ENCODE results near the gene TLE5. TPM values are rescaled to one million over a fixed set of nuclear protein-coding genes. Genes with fewer than 3 reads are reported as not detected.

The TLE5 gene
- total and polyA plus RNA-seq, 2 of the 4 experiments (the other 2 are of a cell fraction) = 119 to 407 TPM

- DNase-seq (no peak), ATAC-seq (ENCODE audit: low read depth) (no peak)
- Histone ChIP-seq H3K18ac (ENCODE audit: low read depth, low read length) (no peak overlapping the region), H3K4me3 (ENCODE audit: insufficient read depth, low read depth, low read length) (no peak overlapping the region), H3K9me3 (ENCODE audit: control insufficient read depth, insufficient read depth, low read length) (no peaks in the 10 kb centered on the region), H2BK5ac (ENCODE audit: low read depth, low read length, poor library complexity, severe bottlenecking) (no peak overlapping the region), H2BK120ac (ENCODE audit: low read depth, low read length) (no peak overlapping the region), H3K9ac (ENCODE audit: low read depth, low read length) (no peak overlapping the region), H3K23ac (ENCODE audit: low read depth, low read length) (no peak overlapping the region), H3K4me1 (ENCODE audit: control insufficient read depth, insufficient read depth, low read length) (no peaks in the 10 kb centered on the region), H4K8ac (ENCODE audit: low read depth in 2 of 2, low read length in 2 of 2) (no peak overlapping the region), H3K9me1 (ENCODE audit: insufficient read depth, low read length) (no peaks in the 10 kb centered on the region), H3K36me3 (ENCODE audit: control insufficient read depth, insufficient read depth, low read length) (no peaks in the 10 kb centered on the region), H3K27me3 (ENCODE audit: control insufficient read depth, insufficient read depth, low read length) (peaks cover 60% of the 10 kb centered on the region), H2BK20ac (ENCODE audit: low read depth, low read length) (no peak overlapping the region), H2AK9ac (replicated peaks; ENCODE audit: low read depth, low read length, poor library complexity) (no peak overlapping the region), H3K56ac (ENCODE audit: extremely low read depth, insufficient read depth, low read length) (no peak overlapping the region), H3K4me2 (ENCODE audit: low read depth, low read length) (no peak overlapping the region), H3K79me1 (ENCODE audit: low read depth in 1 of 2, low read length in 2 of 2) (no peaks in the 10 kb centered on the region), H4K20me1 (ENCODE audit: insufficient read depth, low read length) (no peaks in the 10 kb centered on the region), H3K14ac (replicated peaks; ENCODE audit: low read depth, low read length) (no peak overlapping the region), H4K5ac (ENCODE audit: low read depth, low read length) (no peak overlapping the region), H3K4ac (ENCODE audit: low read depth, low read length) (no peak overlapping the region), H2AFZ (replicated peaks; ENCODE audit: low read length, poor library complexity) (no peak overlapping the region), H2BK15ac (ENCODE audit: low read depth, low read length) (no peak overlapping the region), H3K27ac (ENCODE audit: insufficient read depth, low read length) (no peak overlapping the region), H2AK5ac (ENCODE audit: low read depth, low read length) (no peak overlapping the region), H4K91ac (ENCODE audit: insufficient read depth, low read depth, low read length) (no peak overlapping the region)
- dilution Hi-C loops (cut with HindIII; ENCODE audit: low sequenced_read_pairs, unreplicated experiment) = no loop called here
- TF ChIP-seq CEBPB (IDR thresholded peaks at IDR 0.05; ENCODE audit: low read depth, low read length) (no peak), MXI1 (IDR thresholded peaks at IDR 0.05; ENCODE audit: borderline replicate concordance, low read depth, low read length) (no peak), USF2 (IDR thresholded peaks at IDR 0.05; ENCODE audit: low read depth, low read length) (no peak), MAFK (IDR thresholded peaks at IDR 0.05; ENCODE audit: low read depth, low read length) (no peak), FOS (IDR thresholded peaks at IDR 0.05; ENCODE audit: low read depth, low read length) (no peak), RFX5 (IDR thresholded peaks at IDR 0.05; ENCODE audit: low read depth, low read length) (no peak), CTCF (conservative IDR thresholded peaks at IDR 0.05; ENCODE audit: low read depth, low read length) (no peak), SMC3 (IDR thresholded peaks at IDR 0.05; ENCODE audit: low read depth, low read length) (no peak), MAZ (IDR thresholded peaks at IDR 0.05; ENCODE audit: borderline replicate concordance, low read depth, low read length) (no peak), RCOR1 (IDR thresholded peaks at IDR 0.05; ENCODE audit: insufficient replicate concordance, low read length) (no peak), RAD21 (IDR thresholded peaks at IDR 0.05; ENCODE audit: low read length) (no peak), POLR2A (IDR thresholded peaks at IDR 0.05; ENCODE audit: low read depth, low read length) (no peak), BHLHE40 (IDR thresholded peaks at IDR 0.05; ENCODE audit: low read depth, low read length) (no peak)
- 83% methylated on average over 1 of the region's 1 CpG; no CpG with 5 or more reads in 1 of the 2 experiments for WGBS, 2 experiments (ENCODE audit: extremely low coverage in 2 of 2, insufficient read length in 1 of 2)
- POLR2A ChIA-PET (ENCODE audit: unreplicated experiment) = no interaction called here
- in situ Hi-C loops (cut with MboI; ENCODE audit: low sequenced_read_pairs) = no loop called here
- CTCF ChIA-PET = no interaction called here
- intact Hi-C loops (cut with micrococcal nuclease) = no loop called here
- no TSS peak for BruUV-seq (replicated peaks)
Measured at GRCh38 chr19:3026768-3027167, 35.5 kb downstream of the TLE5 start.

Measured in IMR-90 (cell line).